Stimulated activated CD8-positive, alpha-beta memory T cell treated with anti-CD3 and anti-CD28 coated beads, Interleukin-7, amount 100 ng/mL, for 24 hours (primary cell): ENCODE data around the gene CDH13.

Source experiments
- DNase-seq: peaks from one replicate; pipeline ENCODE4 v3.0.0-alpha.2; 2020; ENCODE audit warnings: low read depth

CDH13 gene

GRCh38 chr16:83307594-83307992, 680.8 kb downstream of the CDH13 start:
- DNase-seq = no peak

GRCh38 chr16:83308414-83308813, 681.6 kb downstream of the CDH13 start:
- DNase-seq = no peak

GRCh38 chr16:83310816-83311215, 684.0 kb downstream of the CDH13 start:
- no peak for DNase-seq

GRCh38 chr16:83312015-83312717, 685.4 kb downstream of the CDH13 start:
- no peak for DNase-seq

- DNase-seq = no peak
These were observed 686.0 kb downstream of the CDH13 start for GRCh38 chr16:83312718-83313245.

- DNase-seq = no peak
These were observed 688.5 kb downstream of the CDH13 start for GRCh38 chr16:83315271-83315670.

GRCh38 chr16:83316458-83316857, 689.7 kb downstream of the CDH13 start:
- DNase-seq = no peak

- no peak for DNase-seq
These were observed 691.6 kb downstream of the CDH13 start for GRCh38 chr16:83318390-83318789.

- DNase-seq = no peak
These were observed 702.2 kb downstream of the CDH13 start for GRCh38 chr16:83328936-83329335.

- no peak for DNase-seq
These were observed 702.7 kb downstream of the CDH13 start for GRCh38 chr16:83329441-83329840.

- no peak for DNase-seq
These were observed 703.5 kb downstream of the CDH13 start for GRCh38 chr16:83330251-83330650.

GRCh38 chr16:83335076-83335475, 708.3 kb downstream of the CDH13 start:
- no peak for DNase-seq

GRCh38 chr16:83336603-83337002, 709.8 kb downstream of the CDH13 start:
- DNase-seq = no peak

- DNase-seq = no peak
These were observed 711.4 kb downstream of the CDH13 start for GRCh38 chr16:83338138-83338537.

- DNase-seq = no peak
These were observed 712.2 kb downstream of the CDH13 start for GRCh38 chr16:83338941-83339340.

- DNase-seq = no peak
These were observed 717.2 kb downstream of the CDH13 start for GRCh38 chr16:83343935-83344366.

GRCh38 chr16:83345846-83346640, 719.3 kb downstream of the CDH13 start:
- DNase-seq = no peak

- DNase-seq = no peak
These were observed 722.2 kb downstream of the CDH13 start for GRCh38 chr16:83348991-83349390.

- DNase-seq = no peak
These were observed 723.7 kb downstream of the CDH13 start for GRCh38 chr16:83350481-83350880.

GRCh38 chr16:83351846-83352245, 725.1 kb downstream of the CDH13 start:
- DNase-seq = no peak

- no peak for DNase-seq
These were observed 726.5 kb downstream of the CDH13 start for GRCh38 chr16:83353241-83353640.

- DNase-seq = no peak
These were observed 727.2 kb downstream of the CDH13 start for GRCh38 chr16:83354015-83354414.

- DNase-seq = no peak
These were observed 728.9 kb downstream of the CDH13 start for GRCh38 chr16:83355570-83356218.
